ENCODE measurements around the gene RBM15. TPM values are rescaled to one million over a fixed set of nuclear protein-coding genes. Genes with fewer than 3 reads are reported as not detected.

The RBM15 gene
- total and polyA plus RNA-seq, 10 donors = 3.6 to 63.7 (median 37.5) TPM

- WGBS, 5 donors = 62 to 78% (median 72%) methylated on average over 19 of the region's 19 CpGs
- Histone ChIP-seq H3K36me3 (peaks cover 0 to 39% (median 1%) of the 10 kb centered on the region in 6 donors), H3K4me1 (peaks cover 8 to 85% (median 32%) of the 10 kb centered on the region in 6 donors), H3K9me3 (no peaks in the 10 kb centered on the region), H3K4me3 (peak overlapping the region in 3 of 8 donors; percentile 4 to 54 (median 10)), H3K27me3 (replicated peaks in 1 of 7) (no peaks in the 10 kb centered on the region), H3K27ac (peak overlapping the region; percentile 27 to 90 (median 72))
- DNase-seq = peak; percentile 82
- peak in 1 of 3 donors; percentile 83 for TF ChIP-seq POLR2AphosphoS5 (IDR thresholded peaks at IDR 0.05)
- no peak for TF ChIP-seq POLR2A (IDR thresholded peaks at IDR 0.05)
- TF ChIP-seq CTCF (IDR thresholded peaks at IDR 0.05 in 8 of 11, conservative IDR thresholded peaks at IDR 0.05 in 3 of 11) = no peak
- intact Hi-C loops (cut with DNase I; ENCODE audit: low total_unique reads) = no loop called here
Observed at GRCh38 chr1:110384581-110385321, 45.6 kb downstream of the RBM15 start.

- TF ChIP-seq POLR2A (IDR thresholded peaks at IDR 0.05) (no peak), CTCF (IDR thresholded peaks at IDR 0.05 in 8 of 11, conservative IDR thresholded peaks at IDR 0.05 in 3 of 11) (no peak)
- no peaks in the 10 kb centered on the region for H3K27me3 ChIP-seq (replicated peaks in 1 of 7)
- H3K4me1 ChIP-seq = peaks cover 8 to 79% (median 30%) of the 10 kb centered on the region in 6 donors
- peak overlapping the region in 7 of 8 donors; percentile 27 to 90 (median 74) for H3K27ac ChIP-seq
- DNase-seq = no peak
- WGBS, 5 donors = 79 to 94% (median 86%) methylated on average over 1 of the region's 1 CpG
- no peak overlapping the region for H3K4me3 ChIP-seq
- intact Hi-C loops (cut with DNase I; ENCODE audit: low total_unique reads) = no loop called here
- H3K36me3 ChIP-seq = peaks cover 0 to 35% (median 0%) of the 10 kb centered on the region in 6 donors
- H3K9me3 ChIP-seq = no peaks in the 10 kb centered on the region
Observed at GRCh38 chr1:110385369-110385768, 46.2 kb downstream of the RBM15 start.

GRCh38 chr1:110387048-110387754, 48.0 kb downstream of the RBM15 start:
- no peak overlapping the region for H3K4me3 ChIP-seq
- TF ChIP-seq CTCF (IDR thresholded peaks at IDR 0.05 in 8 of 11, conservative IDR thresholded peaks at IDR 0.05 in 3 of 11) (no peak), POLR2A (IDR thresholded peaks at IDR 0.05) (no peak), POLR2AphosphoS5 (IDR thresholded peaks at IDR 0.05) (no peak)
- intact Hi-C loops (cut with DNase I; ENCODE audit: low total_unique reads) = no loop called here
- H3K27ac ChIP-seq = peak overlapping the region in 3 of 8 donors; percentile 85 to 90 (median 87)
- peaks cover 0 to 23% (median 0%) of the 10 kb centered on the region in 6 donors for H3K36me3 ChIP-seq
- DNase-seq = no peak
- peaks cover 8 to 60% (median 28%) of the 10 kb centered on the region in 6 donors for H3K4me1 ChIP-seq
- H3K27me3 ChIP-seq (replicated peaks in 1 of 7) = no peaks in the 10 kb centered on the region
- 89 to 100% (median 97%) methylated on average over 1 of the region's 1 CpG for WGBS, 5 donors
- H3K9me3 ChIP-seq = no peaks in the 10 kb centered on the region

GRCh38 chr1:110390096-110390495, 50.9 kb downstream of the RBM15 start:
- H3K9me3 ChIP-seq = no peaks in the 10 kb centered on the region
- H3K36me3 ChIP-seq = peaks cover 0 to 36% (median 2%) of the 10 kb centered on the region in 6 donors
- 81 to 90% (median 87%) methylated on average over 6 of the region's 6 CpGs for WGBS, 5 donors
- no peak for TF ChIP-seq CTCF (IDR thresholded peaks at IDR 0.05 in 8 of 11, conservative IDR thresholded peaks at IDR 0.05 in 3 of 11)
- no peak for TF ChIP-seq POLR2AphosphoS5 (IDR thresholded peaks at IDR 0.05)
- TF ChIP-seq POLR2A (IDR thresholded peaks at IDR 0.05) = no peak
- peaks cover 0 to 33% (median 10%) of the 10 kb centered on the region in 6 donors for H3K4me1 ChIP-seq
- intact Hi-C loops (cut with DNase I; ENCODE audit: low total_unique reads) = no loop called here
- peak overlapping the region in 5 of 8 donors; percentile 7 to 47 (median 19) for H3K4me3 ChIP-seq
- no peak for DNase-seq
- H3K27ac ChIP-seq = peak overlapping the region in 5 of 8 donors; percentile 5 to 64 (median 61)
- no peaks in the 10 kb centered on the region for H3K27me3 ChIP-seq (replicated peaks in 1 of 7)

Data from spleen (tissue), 11 donors.